Measurements from ENCODE around the gene NUCB1. TPM values are rescaled to one million over a fixed set of nuclear protein-coding genes. Genes with fewer than 3 reads are reported as not detected.

Gene NUCB1
- total RNA-seq, 1 experiment from 2014 or later: 102 TPM

DNA sequence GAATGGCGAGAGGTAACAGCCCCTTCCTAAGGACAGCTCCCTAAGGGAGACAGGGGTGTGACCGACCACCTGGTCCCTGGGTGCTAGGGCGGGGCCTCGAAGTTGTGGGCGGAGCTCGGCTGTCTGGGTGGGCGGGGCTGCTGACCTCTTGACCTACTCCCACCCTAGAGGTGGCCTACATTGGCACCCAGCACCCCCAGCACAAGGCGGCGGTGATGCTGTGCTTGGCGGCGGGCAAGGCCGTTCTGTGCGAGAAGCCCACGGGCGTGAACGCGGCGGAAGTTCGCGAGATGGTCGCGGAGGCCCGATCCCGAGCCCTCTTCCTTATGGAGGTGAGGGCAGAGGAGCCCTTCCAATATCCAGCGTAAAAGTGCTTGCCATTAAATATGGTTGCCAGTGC is 35.8 kb downstream of the NUCB1 start:
- in situ Hi-C loops (cut with HindIII; ENCODE audit: low pct_unique_long_range_greater_than_20kb, low sequenced_read_pairs) (no loop called here), intact Hi-C loops (cut with micrococcal nuclease; ENCODE audit: unreplicated experiment) (no loop called here)
- ATAC-seq (no peak), DNase-seq (ENCODE audit: low read depth, low spot score) (no peak)
- TF ChIP-seq POLR2AphosphoS5 (IDR thresholded peaks at IDR 0.05; ENCODE audit: low read depth, low read length) (no peak), TCF7L2 (IDR thresholded peaks at IDR 0.05; ENCODE audit: low read depth, low read length) (no peak), SIN3A (IDR thresholded peaks at IDR 0.05; ENCODE audit: borderline replicate concordance, insufficient read depth, low read depth, low read length) (no peak)
- TF ChIP-seq, protein P1, sequence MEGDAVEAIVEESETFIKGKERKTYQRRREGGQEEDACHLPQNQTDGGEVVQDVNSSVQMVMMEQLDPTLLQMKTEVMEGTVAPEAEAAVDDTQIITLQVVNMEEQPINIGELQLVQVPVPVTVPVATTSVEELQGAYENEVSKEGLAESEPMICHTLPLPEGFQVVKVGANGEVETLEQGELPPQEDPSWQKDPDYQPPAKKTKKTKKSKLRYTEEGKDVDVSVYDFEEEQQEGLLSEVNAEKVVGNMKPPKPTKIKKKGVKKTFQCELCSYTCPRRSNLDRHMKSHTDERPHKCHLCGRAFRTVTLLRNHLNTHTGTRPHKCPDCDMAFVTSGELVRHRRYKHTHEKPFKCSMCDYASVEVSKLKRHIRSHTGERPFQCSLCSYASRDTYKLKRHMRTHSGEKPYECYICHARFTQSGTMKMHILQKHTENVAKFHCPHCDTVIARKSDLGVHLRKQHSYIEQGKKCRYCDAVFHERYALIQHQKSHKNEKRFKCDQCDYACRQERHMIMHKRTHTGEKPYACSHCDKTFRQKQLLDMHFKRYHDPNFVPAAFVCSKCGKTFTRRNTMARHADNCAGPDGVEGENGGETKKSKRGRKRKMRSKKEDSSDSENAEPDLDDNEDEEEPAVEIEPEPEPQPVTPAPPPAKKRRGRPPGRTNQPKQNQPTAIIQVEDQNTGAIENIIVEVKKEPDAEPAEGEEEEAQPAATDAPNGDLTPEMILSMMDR (IDR thresholded peaks at IDR 0.05): no peak
- TF ChIP-seq, protein P2, sequence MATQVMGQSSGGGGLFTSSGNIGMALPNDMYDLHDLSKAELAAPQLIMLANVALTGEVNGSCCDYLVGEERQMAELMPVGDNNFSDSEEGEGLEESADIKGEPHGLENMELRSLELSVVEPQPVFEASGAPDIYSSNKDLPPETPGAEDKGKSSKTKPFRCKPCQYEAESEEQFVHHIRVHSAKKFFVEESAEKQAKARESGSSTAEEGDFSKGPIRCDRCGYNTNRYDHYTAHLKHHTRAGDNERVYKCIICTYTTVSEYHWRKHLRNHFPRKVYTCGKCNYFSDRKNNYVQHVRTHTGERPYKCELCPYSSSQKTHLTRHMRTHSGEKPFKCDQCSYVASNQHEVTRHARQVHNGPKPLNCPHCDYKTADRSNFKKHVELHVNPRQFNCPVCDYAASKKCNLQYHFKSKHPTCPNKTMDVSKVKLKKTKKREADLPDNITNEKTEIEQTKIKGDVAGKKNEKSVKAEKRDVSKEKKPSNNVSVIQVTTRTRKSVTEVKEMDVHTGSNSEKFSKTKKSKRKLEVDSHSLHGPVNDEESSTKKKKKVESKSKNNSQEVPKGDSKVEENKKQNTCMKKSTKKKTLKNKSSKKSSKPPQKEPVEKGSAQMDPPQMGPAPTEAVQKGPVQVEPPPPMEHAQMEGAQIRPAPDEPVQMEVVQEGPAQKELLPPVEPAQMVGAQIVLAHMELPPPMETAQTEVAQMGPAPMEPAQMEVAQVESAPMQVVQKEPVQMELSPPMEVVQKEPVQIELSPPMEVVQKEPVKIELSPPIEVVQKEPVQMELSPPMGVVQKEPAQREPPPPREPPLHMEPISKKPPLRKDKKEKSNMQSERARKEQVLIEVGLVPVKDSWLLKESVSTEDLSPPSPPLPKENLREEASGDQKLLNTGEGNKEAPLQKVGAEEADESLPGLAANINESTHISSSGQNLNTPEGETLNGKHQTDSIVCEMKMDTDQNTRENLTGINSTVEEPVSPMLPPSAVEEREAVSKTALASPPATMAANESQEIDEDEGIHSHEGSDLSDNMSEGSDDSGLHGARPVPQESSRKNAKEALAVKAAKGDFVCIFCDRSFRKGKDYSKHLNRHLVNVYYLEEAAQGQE (IDR thresholded peaks at IDR 0.05; ENCODE audit: insufficient read depth in 1 of 2, low read depth in 2 of 2, low read length in 1 of 2): no peak
- no peak overlapping the region for H3K4me3 ChIP-seq (ENCODE audit: low read depth in 2 of 2, low read length in 2 of 2)
- CTCF ChIA-PET: no interaction called here
- BruUV-seq (replicated peaks): no TSS peak
- no peaks in the 10 kb centered on the region; the same call in 1 of the 2 replicates for H3K9me3 ChIP-seq (ENCODE audit: control insufficient read depth, insufficient read depth, low read depth, low read length)
- H3K4me1 ChIP-seq (ENCODE audit: control insufficient read depth, insufficient read depth, low read length): no peaks in the 10 kb centered on the region
- H3K36me3 ChIP-seq (ENCODE audit: control insufficient read depth, insufficient read depth, low read length): no peaks in the 10 kb centered on the region
- H3K27me3 ChIP-seq (ENCODE audit: control insufficient read depth, insufficient read depth, low read length): no peaks in the 10 kb centered on the region
- POLR2A ChIA-PET: no interaction called here
- H3K27ac ChIP-seq (ENCODE audit: low read length): no peak overlapping the region

DNA sequence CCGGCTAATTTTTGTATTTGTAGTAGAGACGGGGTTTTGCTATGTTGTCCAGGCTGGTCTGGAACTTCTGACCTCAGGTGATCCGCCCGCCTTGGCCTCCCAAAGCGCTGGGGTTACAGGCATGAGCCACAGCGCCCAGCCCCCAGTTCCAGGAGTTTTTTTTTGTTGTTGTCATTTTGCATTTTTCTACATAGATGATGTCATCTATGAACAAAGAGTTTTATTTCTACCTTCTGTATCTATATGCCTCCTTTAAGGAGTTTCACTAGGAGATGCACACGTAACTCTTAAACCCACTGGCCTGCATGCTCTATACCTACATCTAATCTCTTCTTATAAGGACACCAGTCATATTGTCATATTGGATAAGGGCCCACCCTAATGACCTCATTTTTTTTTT is 38.1 kb downstream of the NUCB1 start:
- no peak overlapping the region for H3K27ac ChIP-seq (ENCODE audit: low read length)
- intact Hi-C loops (cut with micrococcal nuclease; ENCODE audit: unreplicated experiment) (no loop called here), in situ Hi-C loops (cut with HindIII; ENCODE audit: low pct_unique_long_range_greater_than_20kb, low sequenced_read_pairs) (no loop called here)
- ChIA-PET CTCF (no interaction called here), POLR2A (no interaction called here)
- H3K27me3 ChIP-seq (ENCODE audit: control insufficient read depth, insufficient read depth, low read length): no peaks in the 10 kb centered on the region
- ATAC-seq: no peak
- H3K4me1 ChIP-seq (ENCODE audit: control insufficient read depth, insufficient read depth, low read length): no peaks in the 10 kb centered on the region
- no peak overlapping the region for H3K4me3 ChIP-seq (ENCODE audit: low read depth in 2 of 2, low read length in 2 of 2)
- TF ChIP-seq, protein P1 (IDR thresholded peaks at IDR 0.05): no peak
- no peak for TF ChIP-seq SIN3A (IDR thresholded peaks at IDR 0.05; ENCODE audit: borderline replicate concordance, insufficient read depth, low read depth, low read length)
- TF ChIP-seq, protein P2 (IDR thresholded peaks at IDR 0.05; ENCODE audit: insufficient read depth in 1 of 2, low read depth in 2 of 2, low read length in 1 of 2): no peak
- TF ChIP-seq TCF7L2 (IDR thresholded peaks at IDR 0.05; ENCODE audit: low read depth, low read length): no peak
- TF ChIP-seq POLR2AphosphoS5 (IDR thresholded peaks at IDR 0.05; ENCODE audit: low read depth, low read length): no peak
- H3K9me3 ChIP-seq (ENCODE audit: control insufficient read depth, insufficient read depth, low read depth, low read length): no peaks in the 10 kb centered on the region; the same call in 1 of the 2 replicates
- no TSS peak for BruUV-seq (replicated peaks)
- H3K36me3 ChIP-seq (ENCODE audit: control insufficient read depth, insufficient read depth, low read length): no peaks in the 10 kb centered on the region
- no peak for DNase-seq (ENCODE audit: low read depth, low spot score)

Data from Panc1 (cell line).